H9 (cell line): Measurements from ENCODE around the gene MED1. TPM values are rescaled to one million over a fixed set of nuclear protein-coding genes. Genes with fewer than 3 reads are reported as not detected.

Experiments used
- DNase-seq: peaks from one replicate; pipeline ENCODE4 v3.0.0-alpha.2; 2017
- H2AFZ ChIP-seq: one replicate; pipeline ENCODE4 v1.6.1; 2013; ENCODE audit warnings: mild to moderate bottlenecking, low read length, control low read depth, moderate library complexity
- H2AK5ac ChIP-seq: 2 replicates; pipeline ENCODE4 v1.6.1; 2013; ENCODE audit warnings: low read length, control low read depth, mixed read lengths; ENCODE audit not compliant: insufficient read length
- H2BK120ac ChIP-seq: one replicate; pipeline ENCODE4 v1.6.1; 2013; ENCODE audit warnings: low read depth, mild to moderate bottlenecking, low read length, control low read depth, inconsistent platforms; ENCODE audit not compliant: poor library complexity, severe bottlenecking
- H2BK12ac ChIP-seq: 2 replicates; pipeline ENCODE4 v1.6.1; 2013; ENCODE audit warnings: low read length, control low read depth, mixed read lengths, low read depth; ENCODE audit not compliant: insufficient read length
- H2BK15ac ChIP-seq: 2 replicates; pipeline ENCODE4 v1.6.1; 2013; ENCODE audit warnings: low read depth, low read length, control low read depth
- H2BK20ac ChIP-seq: one replicate; pipeline ENCODE4 v1.6.1; 2013; ENCODE audit warnings: low read depth, mild to moderate bottlenecking, low read length, control low read depth, inconsistent platforms; ENCODE audit not compliant: poor library complexity, severe bottlenecking
- H2BK5ac ChIP-seq: 2 replicates; pipeline ENCODE4 v1.6.1; 2013; ENCODE audit warnings: low read length, control low read depth, mixed read lengths; ENCODE audit not compliant: insufficient read length
- H3K14ac ChIP-seq: 2 replicates; pipeline ENCODE4 v1.6.1; 2013; ENCODE audit warnings: low read length, control low read depth; ENCODE audit not compliant: insufficient read depth
- H3K18ac ChIP-seq: 2 replicates; pipeline ENCODE4 v1.6.1; 2013; ENCODE audit warnings: low read depth, mild to moderate bottlenecking, mixed read lengths, low read length, control low read depth; ENCODE audit not compliant: insufficient read length
- H3K23ac ChIP-seq: 2 replicates; pipeline ENCODE4 v1.6.1; 2013; ENCODE audit warnings: low read length, control low read depth, mixed read lengths, low read depth; ENCODE audit not compliant: insufficient read length
- H3K23me2 ChIP-seq: 2 replicates; pipeline ENCODE4 v1.6.1; 2013; ENCODE audit warnings: low read depth, mild to moderate bottlenecking, mixed read lengths, low read length, control low read depth; ENCODE audit not compliant: insufficient read length, poor library complexity, severe bottlenecking
- H3K27ac ChIP-seq: 2 replicates; pipeline ENCODE4 v1.5.1; 2013; ENCODE audit warnings: low read length, control low read depth, mixed read lengths, low read depth; ENCODE audit not compliant: insufficient read length
- H3K27me3 ChIP-seq: 2 replicates; pipeline ENCODE4 v1.6.1; 2013; ENCODE audit warnings: low read length, control low read depth, inconsistent platforms; ENCODE audit not compliant: insufficient read depth
- H3K4ac ChIP-seq: 2 replicates; pipeline ENCODE4 v1.6.1; 2013; ENCODE audit warnings: low read depth, mild to moderate bottlenecking, control low read depth, inconsistent platforms, low read length, moderate library complexity
- H3K4me1 ChIP-seq: 2 replicates; pipeline ENCODE4 v1.6.1; 2013; ENCODE audit warnings: low read length, control low read depth, inconsistent platforms; ENCODE audit not compliant: insufficient read depth
- H3K4me2 ChIP-seq: 2 replicates; pipeline ENCODE4 v1.6.1; 2013; ENCODE audit warnings: low read length, control low read depth, mixed read lengths; ENCODE audit not compliant: insufficient read length, insufficient read depth
- H3K56ac ChIP-seq: 2 replicates; pipeline ENCODE4 v1.6.1; 2013; ENCODE audit warnings: low read depth, mild to moderate bottlenecking, mixed read lengths, low read length, control low read depth; ENCODE audit not compliant: insufficient read length
- H3K79me1 ChIP-seq: 2 replicates; pipeline ENCODE4 v1.6.1; 2013; ENCODE audit warnings: low read depth, mild to moderate bottlenecking, moderate library complexity, low read length, control low read depth, inconsistent platforms; ENCODE audit not compliant: insufficient read depth, poor library complexity, severe bottlenecking
- H3K79me2 ChIP-seq: 2 replicates; pipeline ENCODE4 v1.6.1; 2013; ENCODE audit warnings: low read length, control low read depth, inconsistent platforms; ENCODE audit not compliant: insufficient read depth
- H3K9ac ChIP-seq: 2 replicates; pipeline ENCODE4 v1.6.1; 2013; ENCODE audit warnings: low read length, control low read depth, mixed read lengths; ENCODE audit not compliant: insufficient read length; ENCODE audit errors: extremely low read depth
- H3K9me3 ChIP-seq: one replicate; pipeline ENCODE4 v1.6.1; 2013; ENCODE audit warnings: low read depth, low read length, inconsistent platforms; ENCODE audit not compliant: control insufficient read depth
- H3T11ph ChIP-seq: one replicate; pipeline ENCODE4 v1.6.1; 2013; ENCODE audit warnings: mild to moderate bottlenecking, low read length, control low read depth, inconsistent platforms
- H4K20me1 ChIP-seq: one replicate; pipeline ENCODE4 v1.6.1; 2013; ENCODE audit not compliant: control insufficient read depth, insufficient read length, insufficient read depth
- H4K5ac ChIP-seq: 2 replicates; pipeline ENCODE4 v1.6.1; 2013; ENCODE audit warnings: low read depth, mild to moderate bottlenecking, mixed read lengths, low read length, control low read depth; ENCODE audit not compliant: insufficient read length
- H4K8ac ChIP-seq: replicated peaks from 2 replicates; pipeline ENCODE4 v1.6.1; 2013; ENCODE audit warnings: low read length, control low read depth, mixed read lengths, low read depth; ENCODE audit not compliant: insufficient read length
- H4K91ac ChIP-seq: 2 replicates; pipeline ENCODE4 v1.6.1; 2013; ENCODE audit warnings: low read depth, mild to moderate bottlenecking, moderate library complexity, mixed read lengths, low read length, control low read depth; ENCODE audit not compliant: insufficient read length
- H3K27ac Mint-ChIP-seq, 3 experiments: 2 replicates in 2 of 3; 3 replicates in 1 of 3; pipeline ENCODE4 v1.8.0; 2020 to 2021; ENCODE audit warnings: mixed read lengths in 3 of 3, mild to moderate bottlenecking in 1 of 3, moderate library complexity in 1 of 3
- H3K27me3 Mint-ChIP-seq: 2 replicates; pipeline ENCODE4 v1.8.0; 2021; ENCODE audit warnings: low read depth, mild to moderate bottlenecking, moderate library complexity, mixed read lengths
- H3K36me3 Mint-ChIP-seq, 3 experiments: 2 replicates in 2 of 3; 3 replicates in 1 of 3; pipeline ENCODE4 v1.8.0; 2020 to 2021; ENCODE audit warnings: low read depth in 3 of 3, mixed read lengths in 3 of 3; ENCODE audit not compliant: insufficient read depth in 1 of 3
- H3K4me1 Mint-ChIP-seq, 2 experiments: 2 replicates each; pipeline ENCODE4 v1.8.0; 2020; ENCODE audit warnings: mixed read lengths in 2 of 2
- H3K4me3 Mint-ChIP-seq, 2 experiments: 2 replicates in 1 of 2; 3 replicates in 1 of 2; pipeline ENCODE4 v1.8.0; 2020 to 2021; ENCODE audit warnings: mild to moderate bottlenecking in 2 of 2, mixed read lengths in 2 of 2, moderate library complexity in 1 of 2
- H3K9me3 Mint-ChIP-seq, 2 experiments: 2 replicates in 1 of 2; 3 replicates in 1 of 2; pipeline ENCODE4 v1.8.0; 2020; ENCODE audit warnings: mild to moderate bottlenecking in 2 of 2, mixed read lengths in 2 of 2, moderate library complexity in 1 of 2
- WGBS: extraction: QIAGEN DNeasy Blood & Tissue Kit; methylation state at CpG from one replicate; pipeline ENCODE4 v1.1.7; 2013; ENCODE audit warnings: missing lambda C conversion rate, low lambda C conversion rate, mixed read lengths; ENCODE audit not compliant: insufficient read length; ENCODE audit errors: extremely low coverage; 5-methylcytosine and 5-hydroxymethylcytosine counted together
- total RNA-seq: library from RNA; stranded (reverse); gene quantifications from 2 replicates; pipeline ENCODE4 v1.2.1, GENCODE V29; 2021
- TF ChIP-seq, protein P1 (sequence below): fragments of 200-600 bp; sonication (generic); conservative IDR thresholded peaks from 3 replicates; pipeline ENCODE4 v1.8.0; 2021; ENCODE audit warnings: antibody characterized with exemption, mild to moderate bottlenecking

The MED1 gene
- total RNA-seq, 1 experiment from 2014 or later, result 59.2 TPM

DNA sequence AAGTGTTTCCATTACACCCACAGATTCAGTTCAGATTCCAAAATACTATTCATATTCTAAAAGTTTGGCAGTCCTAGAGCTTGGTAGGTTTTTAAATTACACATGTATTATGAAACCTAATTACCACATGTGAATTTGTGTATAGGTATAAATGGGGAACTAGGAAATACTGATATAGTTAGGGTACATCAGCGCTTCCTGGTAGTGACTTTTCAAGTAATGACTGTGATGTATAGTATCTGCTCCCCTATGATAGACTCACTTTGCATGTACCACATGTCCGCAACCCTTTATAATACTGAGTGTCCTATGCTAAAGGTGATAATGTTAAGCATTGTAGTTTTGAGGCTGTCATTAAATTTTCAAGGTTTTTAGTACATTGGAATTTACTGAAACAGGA lies 33.1 kb upstream of the MED1 start:
- no peaks in the 10 kb centered on the region for H3K23me2 ChIP-seq
- H3T11ph ChIP-seq, result no peak overlapping the region
- no peak overlapping the region for H3K9ac ChIP-seq
- no peak overlapping the region for H2BK15ac ChIP-seq
- no peak overlapping the region for H3K23ac ChIP-seq
- no peak overlapping the region for H2BK120ac ChIP-seq
- H3K79me1 ChIP-seq, result peaks cover 5% of the 10 kb centered on the region
- DNase-seq, result no peak
- no peak overlapping the region for H3K4me2 ChIP-seq
- H3K4me1 Mint-ChIP-seq, result no peaks in the 10 kb centered on the region
- TF ChIP-seq, protein P1, sequence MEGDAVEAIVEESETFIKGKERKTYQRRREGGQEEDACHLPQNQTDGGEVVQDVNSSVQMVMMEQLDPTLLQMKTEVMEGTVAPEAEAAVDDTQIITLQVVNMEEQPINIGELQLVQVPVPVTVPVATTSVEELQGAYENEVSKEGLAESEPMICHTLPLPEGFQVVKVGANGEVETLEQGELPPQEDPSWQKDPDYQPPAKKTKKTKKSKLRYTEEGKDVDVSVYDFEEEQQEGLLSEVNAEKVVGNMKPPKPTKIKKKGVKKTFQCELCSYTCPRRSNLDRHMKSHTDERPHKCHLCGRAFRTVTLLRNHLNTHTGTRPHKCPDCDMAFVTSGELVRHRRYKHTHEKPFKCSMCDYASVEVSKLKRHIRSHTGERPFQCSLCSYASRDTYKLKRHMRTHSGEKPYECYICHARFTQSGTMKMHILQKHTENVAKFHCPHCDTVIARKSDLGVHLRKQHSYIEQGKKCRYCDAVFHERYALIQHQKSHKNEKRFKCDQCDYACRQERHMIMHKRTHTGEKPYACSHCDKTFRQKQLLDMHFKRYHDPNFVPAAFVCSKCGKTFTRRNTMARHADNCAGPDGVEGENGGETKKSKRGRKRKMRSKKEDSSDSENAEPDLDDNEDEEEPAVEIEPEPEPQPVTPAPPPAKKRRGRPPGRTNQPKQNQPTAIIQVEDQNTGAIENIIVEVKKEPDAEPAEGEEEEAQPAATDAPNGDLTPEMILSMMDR, result no peak
- no peaks in the 10 kb centered on the region for H3K27me3 ChIP-seq
- no peak overlapping the region for H4K91ac ChIP-seq
- H3K4me3 Mint-ChIP-seq, result no peak overlapping the region
- H3K36me3 Mint-ChIP-seq, result peaks cover 3 to 33% (median 15%) of the 10 kb centered on the region in 3 experiments; a peak in 5 of 7 replicates
- H4K5ac ChIP-seq, result no peak overlapping the region
- H4K20me1 ChIP-seq, result no peaks in the 10 kb centered on the region
- H3K9me3 ChIP-seq, result no peaks in the 10 kb centered on the region
- H3K14ac ChIP-seq, result no peak overlapping the region
- H3K4me1 ChIP-seq, result no peaks in the 10 kb centered on the region
- no peak overlapping the region for H3K18ac ChIP-seq
- no peak overlapping the region for H3K27ac Mint-ChIP-seq
- no peak overlapping the region for H2AK5ac ChIP-seq
- no peak overlapping the region for H3K27ac ChIP-seq
- H2BK20ac ChIP-seq, result no peak overlapping the region
- no peak overlapping the region for H3K4ac ChIP-seq
- H2BK5ac ChIP-seq, result no peak overlapping the region
- H4K8ac ChIP-seq, result no peak overlapping the region
- no peak overlapping the region for H2AFZ ChIP-seq
- WGBS, result no CpG with 5 or more reads among the region's 2 CpGs
- no peaks in the 10 kb centered on the region for H3K79me2 ChIP-seq
- no peaks in the 10 kb centered on the region for H3K9me3 Mint-ChIP-seq
- H3K56ac ChIP-seq, result no peak overlapping the region
- no peaks in the 10 kb centered on the region for H3K27me3 Mint-ChIP-seq
- H2BK12ac ChIP-seq, result no peak overlapping the region
